Mesothelial cell of epicardium (in vitro differentiated cells): Measurements from ENCODE around the gene EIF3A. TPM values are rescaled to one million over a fixed set of nuclear protein-coding genes. Genes with fewer than 3 reads are reported as not detected.

Experiments used
- DNase-seq, 2 experiments: peaks; one replicate each; pipeline ENCODE4 v3.0.0; 2021; ENCODE audit warnings: low spot score in 2 of 2; ENCODE audit not compliant: unreplicated experiment in 2 of 2
- H3K27ac Mint-ChIP-seq: 2 replicates; pipeline ENCODE4 v1.8.0; 2021; ENCODE audit warnings: mixed read lengths
- H3K27me3 Mint-ChIP-seq: 2 replicates; pipeline ENCODE4 v1.8.0; 2021; ENCODE audit warnings: low read depth, mixed read lengths
- H3K36me3 Mint-ChIP-seq: 2 replicates; pipeline ENCODE4 v1.8.0; 2021; ENCODE audit warnings: mixed read lengths
- H3K4me1 Mint-ChIP-seq: 2 replicates; pipeline ENCODE4 v1.8.0; 2021; ENCODE audit warnings: mixed read lengths
- H3K4me3 Mint-ChIP-seq: 2 replicates; pipeline ENCODE4 v1.8.0; 2021; ENCODE audit warnings: mild to moderate bottlenecking, moderate library complexity, mixed read lengths
- H3K9me3 Mint-ChIP-seq: 2 replicates; pipeline ENCODE4 v1.8.0; 2021; ENCODE audit warnings: mixed read lengths
- CTCF ChIP-seq: fragments of 200-600 bp; sonication (generic); IDR thresholded peaks from one replicate; pipeline ENCODE4 v1.5.0; 2021; ENCODE audit warnings: antibody characterized with exemption; ENCODE audit not compliant: unreplicated experiment
- total RNA-seq: library from RNA; stranded (reverse); gene quantifications from 3 replicates; pipeline ENCODE4 v1.2.1, GENCODE V29; 2021

EIF3A gene
- total RNA-seq, 1 donor from 2014 or later = 145 TPM

DNA sequence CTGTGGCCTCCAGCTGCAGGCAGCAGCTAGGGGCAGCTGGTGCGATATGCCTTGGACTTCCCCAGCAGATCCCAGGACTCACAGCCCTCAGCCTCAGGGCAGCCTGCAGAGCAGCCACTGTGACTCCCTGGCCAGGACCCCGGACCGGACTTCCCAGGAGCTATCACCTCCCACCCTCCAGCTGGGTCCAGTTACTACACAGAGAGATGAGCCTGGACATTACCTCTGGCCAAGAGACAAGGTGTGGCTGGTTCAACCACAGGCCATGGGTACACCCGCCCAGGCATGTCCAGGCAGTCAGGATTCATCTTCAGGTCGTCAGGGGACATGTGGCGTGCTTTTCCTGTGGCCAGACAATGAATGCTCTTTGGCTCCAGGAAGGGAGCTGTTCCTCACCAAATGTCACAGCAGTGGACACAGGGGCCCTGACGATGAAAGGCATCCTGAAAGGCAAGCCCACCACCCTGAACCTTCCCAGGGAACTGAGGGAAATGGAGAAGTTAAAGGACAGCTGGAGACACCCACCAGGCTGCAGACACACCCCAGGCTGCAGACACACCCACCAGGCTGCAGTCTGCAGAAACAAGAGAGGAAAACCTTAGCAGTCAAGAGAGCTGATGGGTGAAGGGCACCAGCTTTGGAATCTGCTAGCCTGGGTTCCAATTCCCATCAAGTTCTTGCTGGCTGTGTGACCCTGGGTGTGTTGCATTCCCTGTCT is 76.9 kb downstream of the EIF3A start:
- Mint-ChIP-seq H3K4me1 (peaks cover 25% of the 10 kb centered on the region), H3K36me3 (no peaks in the 10 kb centered on the region), H3K9me3 (no peaks in the 10 kb centered on the region), H3K27me3 (no peaks in the 10 kb centered on the region), H3K27ac (no peak overlapping the region), H3K4me3 (no peak overlapping the region)
- TF ChIP-seq CTCF = no peak
- no peak for DNase-seq

DNA sequence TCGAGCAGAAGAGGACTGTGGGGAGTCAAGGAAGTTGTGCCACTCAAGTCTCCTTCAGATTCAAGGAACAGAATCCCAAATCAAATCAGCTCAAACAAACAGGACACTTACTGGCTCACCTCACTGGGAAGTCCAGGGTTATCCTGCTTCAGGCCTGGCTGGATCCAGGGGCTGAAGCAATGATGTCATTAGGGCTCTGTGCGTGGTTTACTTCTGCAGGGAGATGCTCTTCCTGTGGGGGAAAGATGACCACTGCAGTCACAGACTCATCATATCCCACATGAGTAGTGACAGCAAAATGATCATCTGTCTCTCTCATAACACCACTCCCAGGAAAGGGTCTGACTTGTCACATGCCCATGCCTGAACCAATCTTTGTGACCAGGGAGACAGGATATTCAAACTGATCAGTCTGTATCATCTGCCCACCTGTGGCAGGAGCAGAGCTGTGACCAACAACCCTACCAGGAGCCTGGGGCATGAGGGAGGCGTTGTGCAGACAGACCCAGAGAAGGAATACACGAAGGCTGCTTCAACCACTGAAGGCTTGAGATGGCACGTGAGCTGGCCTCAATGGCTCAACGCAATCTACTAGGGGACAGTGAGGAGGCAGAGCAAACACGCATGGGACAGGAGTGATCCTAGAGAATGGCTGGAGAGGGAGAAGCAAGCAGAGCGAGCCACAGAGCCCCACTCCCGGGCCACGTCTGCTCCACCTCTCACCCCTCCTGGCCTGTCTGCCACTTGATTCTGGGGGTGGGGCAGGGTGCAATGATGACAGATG is 78.7 kb downstream of the EIF3A start:
- Mint-ChIP-seq H3K36me3 (peaks cover 5% of the 10 kb centered on the region), H3K9me3 (peaks cover 8% of the 10 kb centered on the region), H3K4me3 (no peak overlapping the region), H3K27ac (no peak overlapping the region), H3K4me1 (peaks cover 20% of the 10 kb centered on the region), H3K27me3 (no peaks in the 10 kb centered on the region)
- DNase-seq = no peak
- TF ChIP-seq CTCF = no peak

- Mint-ChIP-seq H3K27me3 (no peaks in the 10 kb centered on the region), H3K4me1 (no peaks in the 10 kb centered on the region), H3K36me3 (peaks cover 5% of the 10 kb centered on the region), H3K9me3 (peaks cover 8% of the 10 kb centered on the region), H3K27ac (no peak overlapping the region), H3K4me3 (no peak overlapping the region)
- TF ChIP-seq CTCF = no peak
- no peak for DNase-seq
Observed at GRCh38 chr10:118998183-118998582, 82.4 kb downstream of the EIF3A start.

- H3K36me3 Mint-ChIP-seq = peaks cover 5% of the 10 kb centered on the region
- H3K4me3 Mint-ChIP-seq = no peak overlapping the region
- no peak for TF ChIP-seq CTCF
- DNase-seq = no peak
- H3K9me3 Mint-ChIP-seq = peaks cover 8% of the 10 kb centered on the region
- no peaks in the 10 kb centered on the region for H3K4me1 Mint-ChIP-seq
- H3K27ac Mint-ChIP-seq = no peak overlapping the region
- peaks cover 3% of the 10 kb centered on the region for H3K27me3 Mint-ChIP-seq
Observed at GRCh38 chr10:118997379-118997778, 83.2 kb downstream of the EIF3A start.

DNA sequence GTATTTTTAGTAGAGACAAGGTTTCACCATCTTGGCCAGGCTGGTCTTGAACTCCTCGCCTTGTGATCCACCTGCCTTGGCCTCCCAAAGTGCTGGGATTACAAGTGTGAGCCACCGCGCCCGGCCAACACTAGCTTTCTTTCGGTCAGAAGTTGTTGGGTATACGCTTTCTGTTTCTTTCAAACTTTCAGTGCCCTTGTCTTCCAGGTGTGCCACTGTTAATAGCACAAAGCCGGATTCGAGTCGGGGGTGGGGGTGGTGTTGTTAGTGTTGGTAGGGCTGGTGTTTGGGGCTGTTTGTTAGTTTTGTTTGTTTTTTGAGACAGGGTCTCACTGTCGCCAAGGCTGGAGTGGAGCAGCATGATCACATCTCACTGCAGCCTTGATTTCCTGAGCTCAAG is 84.9 kb downstream of the EIF3A start:
- no peak for DNase-seq
- Mint-ChIP-seq H3K36me3 (peaks cover 5% of the 10 kb centered on the region), H3K4me3 (no peak overlapping the region), H3K27ac (no peak overlapping the region), H3K4me1 (no peaks in the 10 kb centered on the region), H3K9me3 (peaks cover 8% of the 10 kb centered on the region), H3K27me3 (peaks cover 4% of the 10 kb centered on the region)
- no peak for TF ChIP-seq CTCF
